HCT116 (cell line): ENCODE results near the gene PAQR7. TPM values are rescaled to one million over a fixed set of nuclear protein-coding genes. Genes with fewer than 3 reads are reported as not detected.

Experiments
- ATAC-seq: fragments of 200-7000 bp; cut with Tn5 transposase; 2 replicates; pipeline ENCODE4 v1.9.1; 2020; ENCODE audit warnings: mild to moderate bottlenecking, moderate library complexity
- BruUV-seq: library from RNA; stranded (reverse); fragments of 400-500 nt; replicated peaks from 2 replicates; lab custom pipeline; 2021; lab: Mats Ljungman, UMichigan
- CTCF ChIA-PET: fragments of 300-600 bp; sonication (Branson Sonifier 250); formaldehyde crosslinking; loops from one replicate; lab custom pipeline; 2021; ENCODE audit warnings: antibody characterized with exemption; lab: Charles Lee
- POLR2A ChIA-PET: fragments of 300-600, 350-600 bp; sonication (Branson Sonifier 250); formaldehyde crosslinking; loops from one replicate; lab custom pipeline; 2021; ENCODE audit warnings: antibody characterized with exemption; lab: Charles Lee
- RAD21 ChIA-PET, 2 experiments: fragments of 300-600 bp; sonication (Branson Sonifier 250); formaldehyde crosslinking; loops; one replicate each; lab custom pipeline; 2023; ENCODE audit warnings: low total read pairs in 2 of 2; ENCODE audit not compliant: uncharacterized antibody in 2 of 2, unreplicated experiment in 2 of 2, low non-redundant PET in 1 of 2; lab: Charles Lee
- DNase-seq: peaks from one replicate; pipeline ENCODE4 v3.0.0-alpha.2; 2010; ENCODE audit warnings: low read depth, low spot score
- H2AFZ ChIP-seq: fragments of 200-600 bp; shearing (Covaris generic), sonication (generic); 2 replicates; pipeline ENCODE4 v1.6.1; 2017; ENCODE audit warnings: low read depth, mixed run types, mixed read lengths, antibody characterized with exemption, low read length; ENCODE audit not compliant: poor library complexity, severe bottlenecking
- H3K27ac ChIP-seq: 2 replicates; pipeline ENCODE4 v1.5.1; 2012; ENCODE audit warnings: low read depth, low read length
- H3K27me3 ChIP-seq: fragments of 200-600 bp; sonication (generic); 2 replicates; pipeline ENCODE4 v1.6.1; 2016; ENCODE audit warnings: mixed run types, low read length, mixed read lengths; ENCODE audit not compliant: insufficient read depth
- H3K36me3 ChIP-seq, 2 experiments: fragments of 200-500 bp in 1 of 2; fragments of 200-600 bp in 1 of 2; sonication (Bioruptor generic) in 1 of 2; sonication (generic) in 1 of 2; 2 replicates each; pipeline versions ENCODE4 v1.5.1 to v1.6.1; 2014 to 2016; ENCODE audit warnings: low read length in 2 of 2, inconsistent platforms in 1 of 2, mixed read lengths in 1 of 2, mixed run types in 1 of 2; ENCODE audit not compliant: insufficient read depth in 2 of 2, control insufficient read depth in 1 of 2
- H3K4me1 ChIP-seq, 2 experiments: fragments of 200-600 bp in 1 of 2; sonication (generic) in 1 of 2; 2 replicates each; pipeline versions ENCODE4 v1.5.1 to v1.6.1; 2012 to 2017; ENCODE audit warnings: low read length in 2 of 2, inconsistent platforms in 1 of 2, mild to moderate bottlenecking in 1 of 2, mixed read lengths in 1 of 2, mixed run types in 1 of 2, moderate library complexity in 1 of 2; ENCODE audit not compliant: insufficient read depth in 2 of 2, control insufficient read depth in 1 of 2
- H3K4me2 ChIP-seq: fragments of 200-600 bp; sonication (generic); 2 replicates; pipeline ENCODE4 v1.6.1; 2017; ENCODE audit warnings: mixed run types, low read length, mixed read lengths
- H3K4me3 ChIP-seq, 2 experiments: fragments of 200-600 bp in 1 of 2; sonication (generic) in 1 of 2; replicated peaks in 1 of 2; 2 replicates each; pipeline ENCODE4 v1.5.1; 2011 to 2016; ENCODE audit warnings: low read length in 2 of 2, control low read depth in 1 of 2, low read depth in 1 of 2, mild to moderate bottlenecking in 1 of 2, mixed read lengths in 1 of 2, mixed run types in 1 of 2
- H3K79me2 ChIP-seq: fragments of 200-600 bp; sonication (generic); 2 replicates; pipeline ENCODE4 v1.6.1; 2017; ENCODE audit warnings: mild to moderate bottlenecking, mixed run types, low read length, moderate library complexity, mixed read lengths; ENCODE audit not compliant: insufficient read depth
- H3K9ac ChIP-seq: fragments of 200-600 bp; sonication (generic); 2 replicates; pipeline ENCODE4 v1.6.1; 2016; ENCODE audit warnings: low read length, mixed read lengths
- H3K9me2 ChIP-seq: fragments of 200-600 bp; sonication (generic), shearing (Covaris generic); 2 replicates; pipeline ENCODE4 v1.6.1; 2017; ENCODE audit warnings: mixed run types, mild to moderate bottlenecking, moderate library complexity; ENCODE audit not compliant: insufficient read depth
- H3K9me3 ChIP-seq, 2 experiments: fragments of 200-500 bp in 1 of 2; fragments of 200-600 bp in 1 of 2; sonication (Bioruptor generic) in 1 of 2; sonication (generic) in 1 of 2; 2 replicates each; pipeline ENCODE4 v1.6.1; 2014 to 2017; ENCODE audit warnings: low read length in 2 of 2, mixed read lengths in 2 of 2, inconsistent platforms in 1 of 2, low read depth in 1 of 2, mild to moderate bottlenecking in 1 of 2, mixed run types in 1 of 2, moderate library complexity in 1 of 2; ENCODE audit not compliant: control insufficient read depth in 1 of 2, insufficient read depth in 1 of 2
- H4K20me1 ChIP-seq: fragments of 200-600 bp; sonication (generic), shearing (Covaris generic); 2 replicates; pipeline ENCODE4 v1.6.1; 2017; ENCODE audit warnings: mixed run types, mild to moderate bottlenecking, moderate library complexity; ENCODE audit not compliant: insufficient read depth
- EZH2phosphoT487 ChIP-seq: fragments of 200-600 bp; IDR thresholded peaks from 2 replicates; pipeline ENCODE4 v1.6.1; 2018; ENCODE audit warnings: antibody characterized with exemption, borderline replicate concordance
- FOSL1 ChIP-seq: IDR thresholded peaks from 2 replicates; pipeline ENCODE4 v1.6.1; 2012; ENCODE audit warnings: low read depth
- JUND ChIP-seq: IDR thresholded peaks from 2 replicates; pipeline ENCODE4 v1.6.1; 2012
- MAX ChIP-seq: IDR thresholded peaks from 2 replicates; pipeline ENCODE4 v1.6.1; 2012
- REST ChIP-seq: IDR thresholded peaks from 2 replicates; pipeline ENCODE4 v1.6.1; 2012; ENCODE audit warnings: low read depth
- SP1 ChIP-seq: IDR thresholded peaks from 2 replicates; pipeline ENCODE4 v1.6.1; 2012; ENCODE audit warnings: low read depth
- YY1 ChIP-seq: IDR thresholded peaks from 2 replicates; pipeline ENCODE4 v1.6.1; 2011; ENCODE audit warnings: low read length, low read depth, moderate library complexity, mild to moderate bottlenecking; ENCODE audit not compliant: insufficient replicate concordance; ENCODE audit errors: extremely low read depth
- ZFX ChIP-seq: fragments of 450-650 bp; IDR thresholded peaks from 2 replicates; pipeline ENCODE4 v1.6.1; 2017
- ZNF274 ChIP-seq: fragments of 200-500 bp; sonication (Bioruptor generic); IDR thresholded peaks from 2 replicates; pipeline ENCODE4 v1.6.1; 2014; ENCODE audit warnings: mild to moderate bottlenecking, low read depth, low read length, inconsistent platforms
- intact Hi-C: fragments of 100-400 bp; cut with micrococcal nuclease; formaldehyde crosslinking; loops from 2 replicates; pipeline ENCODE4 v1.10.0; 2022
- total RNA-seq: library from RNA; stranded (reverse); gene quantifications from one replicate; pipeline ENCODE4 v1.2.1, GENCODE V29; 2021; ENCODE audit not compliant: unreplicated experiment

PAQR7 gene
- total RNA-seq, 1 experiment from 2014 or later, result 13.1 TPM

GRCh38 chr1:25916460-25916859 is 41.0 kb upstream of the PAQR7 start:
- H3K27ac ChIP-seq, result no peak overlapping the region
- no peak overlapping the region for H3K9ac ChIP-seq
- H4K20me1 ChIP-seq, result no peaks in the 10 kb centered on the region
- BruUV-seq, result no TSS peak
- ChIA-PET CTCF (no interaction called here), RAD21 (no interaction called here), POLR2A (no interaction called here)
- H2AFZ ChIP-seq, result no peak overlapping the region
- H3K4me3 ChIP-seq, result no peak overlapping the region
- no peaks in the 10 kb centered on the region for H3K27me3 ChIP-seq
- H3K4me1 ChIP-seq, result peaks cover 0 to 8% of the 10 kb centered on the region in 2 experiments; a peak in 1 of 4 replicates
- no peak overlapping the region for H3K4me2 ChIP-seq
- ATAC-seq (no peak), DNase-seq (no peak)
- H3K9me2 ChIP-seq, result no peaks in the 10 kb centered on the region
- TF ChIP-seq REST (no peak), FOSL1 (no peak), YY1 (no peak), SP1 (no peak), ZNF274 (no peak), ZFX (no peak), MAX (no peak), EZH2phosphoT487 (no peak), JUND (no peak)
- no peaks in the 10 kb centered on the region for H3K36me3 ChIP-seq
- intact Hi-C loops, result no loop called here
- no peaks in the 10 kb centered on the region for H3K79me2 ChIP-seq
- no peaks in the 10 kb centered on the region for H3K9me3 ChIP-seq
